HepG2 (cell line): ENCODE results near the gene PIK3R1. TPM values are rescaled to one million over a fixed set of nuclear protein-coding genes. Genes with fewer than 3 reads are reported as not detected.

ENCODE experiments used
- ATAC-seq: fragments of 200-7000 bp; cut with Tn5 transposase; 3 replicates; pipeline ENCODE4 v1.9.1; 2020; ENCODE audit warnings: mild to moderate bottlenecking, moderate library complexity
- BruUV-seq: library from RNA; stranded (reverse); fragments of 400-500 nt; replicated peaks from 2 replicates; lab custom pipeline; 2021; lab: Mats Ljungman, UMichigan
- CTCF ChIA-PET: fragments of 300-600 bp; formaldehyde crosslinking; extraction: SDS; loops from one replicate; lab custom pipeline; 2021; ENCODE audit warnings: low total read pairs, inconsistent platforms, low intra/inter-chr PET ratio; lab: Yijun Ruan, JAX
- POLR2A ChIA-PET: fragments of 350-600 bp; sonication (Branson Sonifier 250); formaldehyde crosslinking; loops from one replicate; lab custom pipeline; 2020; ENCODE audit warnings: antibody characterized with exemption, inconsistent platforms; lab: Yijun Ruan, JAX
- DNase-seq: peaks from one replicate; pipeline ENCODE4 v3.0.0-alpha.2; 2015; ENCODE audit warnings: low spot score
- FAIRE-seq: peaks from 3 replicates; lab custom pipeline; 2011; peaks lifted over from hg19 to GRCh38; lab: Jason Lieb, UNC
- H2AFZ ChIP-seq: one replicate; pipeline ENCODE4 v1.6.1; 2011; ENCODE audit warnings: low read length, inconsistent platforms
- H3K27ac ChIP-seq: fragments of 300-600 bp; 3 replicates; pipeline ENCODE4 v1.8.0; 2011; ENCODE audit warnings: mixed run types, mild to moderate bottlenecking, mixed read lengths, low read length, inconsistent platforms; ENCODE audit not compliant: insufficient read depth; ENCODE audit errors: extremely low read length
- H3K27me3 ChIP-seq, 2 experiments: fragments of 200-600 bp in 1 of 2; 2 replicates in 1 of 2; 3 replicates in 1 of 2; pipeline versions ENCODE4 v1.6.0 to v1.8.0; 2011; ENCODE audit warnings: low read length in 2 of 2, mild to moderate bottlenecking in 2 of 2, moderate library complexity in 2 of 2, inconsistent platforms in 1 of 2; ENCODE audit not compliant: insufficient read depth in 2 of 2, control insufficient read depth in 1 of 2
- H3K36me3 ChIP-seq, 2 experiments: fragments of 200-600 bp in 1 of 2; replicated peaks in 1 of 2; 2 replicates in 1 of 2; 3 replicates in 1 of 2; pipeline versions ENCODE4 v1.5.1 to v1.8.0; 2011; ENCODE audit warnings: low read length in 2 of 2, inconsistent platforms in 1 of 2; ENCODE audit not compliant: insufficient read depth in 2 of 2, control insufficient read depth in 1 of 2
- H3K4me1 ChIP-seq: 2 replicates; pipeline ENCODE4 v1.5.1; 2012; ENCODE audit warnings: low read length, inconsistent platforms; ENCODE audit not compliant: insufficient read depth
- H3K4me2 ChIP-seq: 2 replicates; pipeline ENCODE4 v1.6.0; 2011; ENCODE audit warnings: low read depth, low read length, inconsistent platforms
- H3K4me3 ChIP-seq, 3 experiments: fragments of 200-600 bp in 1 of 3; sonication (generic), shearing (Covaris generic) in 1 of 3; replicated peaks in 1 of 3; 2 replicates each; pipeline ENCODE4 v1.5.1; 2011 to 2016; ENCODE audit warnings: low read length in 3 of 3, inconsistent platforms in 2 of 3, low read depth in 2 of 3, mild to moderate bottlenecking in 2 of 3, control low read depth in 1 of 3, mixed read lengths in 1 of 3; ENCODE audit not compliant: insufficient read depth in 1 of 3
- H3K79me2 ChIP-seq: one replicate; pipeline ENCODE4 v1.6.1; 2011; ENCODE audit warnings: low read length, inconsistent platforms; ENCODE audit not compliant: insufficient read depth
- H3K9ac ChIP-seq: 2 replicates; pipeline ENCODE4 v1.6.0; 2011; ENCODE audit warnings: mild to moderate bottlenecking, low read depth, low read length, inconsistent platforms; ENCODE audit not compliant: insufficient read depth
- H3K9me3 ChIP-seq: 2 replicates; pipeline ENCODE4 v1.5.1; 2012; ENCODE audit warnings: mild to moderate bottlenecking, low read length
- H4K20me1 ChIP-seq: 2 replicates; pipeline ENCODE4 v1.6.0; 2011; ENCODE audit warnings: inconsistent platforms, mild to moderate bottlenecking, low read length, moderate library complexity; ENCODE audit not compliant: insufficient read depth
- ASH2L ChIP-seq: fragments of 300-600, 200-600 bp; sonication (generic); IDR thresholded peaks from 2 replicates; pipeline ENCODE4 v1.7.0; 2017; ENCODE audit warnings: low read depth, mild to moderate bottlenecking, moderate library complexity, mixed read lengths, low read length; ENCODE audit not compliant: insufficient read length
- ETV6 ChIP-seq: sonication (generic); formaldehyde crosslinking; conservative IDR thresholded peaks from 2 replicates; pipeline ENCODE4 v1.4.0; 2020; ENCODE audit warnings: missing genetic modification reagents
- FLYWCH1 ChIP-seq: sonication (generic); formaldehyde crosslinking; IDR thresholded peaks from 2 replicates; pipeline ENCODE4 v1.8.1; 2023; ENCODE audit warnings: mild to moderate bottlenecking, missing genetic modification reagents
- HDAC1 ChIP-seq: sonication (generic); formaldehyde crosslinking; IDR thresholded peaks from 2 replicates; pipeline ENCODE4 v1.5.1; 2020; ENCODE audit warnings: mild to moderate bottlenecking, missing genetic modification reagents
- KDM4B ChIP-seq: sonication (generic); formaldehyde crosslinking; IDR thresholded peaks from 2 replicates; pipeline ENCODE4 v1.4.0; 2020; ENCODE audit warnings: missing genetic modification reagents
- NFATC3 ChIP-seq: sonication (generic); formaldehyde crosslinking; IDR thresholded peaks from 2 replicates; pipeline ENCODE4 v1.5.1; 2020; ENCODE audit warnings: mild to moderate bottlenecking, missing genetic modification reagents
- PITX1 ChIP-seq: sonication (generic); formaldehyde crosslinking; IDR thresholded peaks from 2 replicates; pipeline ENCODE4 v1.5.1; 2020; ENCODE audit warnings: mild to moderate bottlenecking, missing genetic modification reagents
- PPARG ChIP-seq: conservative IDR thresholded peaks from 2 replicates; pipeline ENCODE4 v1.6.1; 2016; ENCODE audit warnings: missing biosample characterization, missing genetic modification reagents
- RARG ChIP-seq: sonication (generic); formaldehyde crosslinking; IDR thresholded peaks from 2 replicates; pipeline ENCODE4 v1.4.0; 2020; ENCODE audit warnings: low read depth, mild to moderate bottlenecking, missing genetic modification reagents
- RBM39 ChIP-seq: fragments of 200-400 bp; formaldehyde crosslinking; IDR thresholded peaks from one replicate; pipeline ENCODE4 v1.6.1; 2018; ENCODE audit warnings: antibody characterized with exemption, mild to moderate bottlenecking, low read depth, low read length; ENCODE audit not compliant: poor library complexity, severe bottlenecking
- ZBTB34 ChIP-seq: sonication (generic); formaldehyde crosslinking; IDR thresholded peaks from 2 replicates; pipeline ENCODE4 v1.8.0; 2022; ENCODE audit warnings: mild to moderate bottlenecking, missing genetic modification reagents
- ZNF138 ChIP-seq: sonication (generic); formaldehyde crosslinking; IDR thresholded peaks from 2 replicates; pipeline ENCODE4 v1.5.0; 2020; ENCODE audit warnings: mild to moderate bottlenecking, low read depth, missing genetic modification reagents
- ZNF543 ChIP-seq: sonication (generic); formaldehyde crosslinking; IDR thresholded peaks from 2 replicates; pipeline ENCODE4 v1.4.0; 2020; ENCODE audit warnings: mild to moderate bottlenecking, missing genetic modification reagents
- WGBS: methylation state at CpG from one replicate; pipeline ENCODE4 v1.1.6; 2017; ENCODE audit warnings: low lambda C conversion rate; 5-methylcytosine and 5-hydroxymethylcytosine counted together
- in situ Hi-C: cut with HindIII; loops from 2 replicates; pipeline ENCODE4 v1.10.0; 2017; ENCODE audit warnings: low pct_unique_long_range_greater_than_20kb; ENCODE audit not compliant: extremely low pct_ligation_motif_present
- intact Hi-C: fragments of 100-400 bp; cut with micrococcal nuclease; formaldehyde crosslinking; loops from one replicate; pipeline ENCODE4 v1.10.0; 2022; ENCODE audit not compliant: unreplicated experiment
- polyA plus RNA-seq, 8 experiments: library from polyadenylated mRNA; depleted of rRNA in 3 of 8; stranded (reverse) in 7 of 8; unstranded in 1 of 8; fragments of >200 nt; fragmentation: Illumina TruSeq in 4 of 8; extraction: Trizol in 4 of 8; gene quantifications; 2 replicates each; pipeline versions ENCODE4 v1.2.1 to v1.2.3, GENCODE V29; 2011 to 2016; ENCODE audit warnings: low read depth in 4 of 8, missing spikeins in 1 of 8, mixed read lengths in 1 of 8; ENCODE audit not compliant: insufficient read depth in 1 of 8
- total RNA-seq, 5 experiments: library from RNA; depleted of rRNA; stranded (reverse); fragments of >200 nt; fragmentation: Illumina TruSeq; extraction: Trizol; gene quantifications; 2 replicates each; pipeline ENCODE4 v1.2.3, GENCODE V29; 2016; ENCODE audit warnings: low read depth in 1 of 5
- TF ChIP-seq, protein P1 (sequence below): sonication (generic); formaldehyde crosslinking; conservative IDR thresholded peaks from 2 replicates; pipeline ENCODE4 v1.4.0; 2020; ENCODE audit warnings: mild to moderate bottlenecking, missing genetic modification reagents, moderate library complexity

PIK3R1 gene
- total and polyA plus RNA-seq, 2 of the 13 experiments (the other 11 are each of a cell fraction or from before 2014, with no cell fraction given) = 8.4 to 21.3 TPM

DNA sequence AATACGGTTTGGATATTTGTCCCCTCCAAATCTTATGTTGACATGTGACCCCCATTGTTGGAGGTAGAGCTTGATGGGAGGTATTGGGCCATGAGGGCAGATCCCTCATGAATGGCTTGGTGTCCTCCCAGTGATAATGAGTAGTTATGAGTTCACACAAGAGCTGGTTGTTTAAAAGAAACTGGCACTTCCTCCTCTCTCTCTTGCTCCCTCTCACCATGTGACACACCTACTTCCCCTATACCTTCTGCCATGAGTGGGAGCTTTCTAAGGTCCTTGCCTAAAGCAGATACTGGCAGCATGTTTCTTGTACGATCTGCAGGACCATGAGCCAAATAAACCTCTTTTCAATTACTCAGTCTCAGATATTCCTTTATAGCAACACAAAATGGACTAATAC lies 132.0 kb downstream of the PIK3R1 start:
- no peaks in the 10 kb centered on the region for H3K9me3 ChIP-seq
- no peak overlapping the region for H2AFZ ChIP-seq
- WGBS = 8% methylated on average over 2 of the region's 2 CpGs
- DNase-seq (no peak), FAIRE-seq (no peak), ATAC-seq (no peak)
- in situ Hi-C loops = no loop called here
- ChIA-PET POLR2A (no interaction called here), CTCF (no interaction called here)
- no peak overlapping the region for H3K4me3 ChIP-seq
- intact Hi-C loops = no loop called here
- H3K27ac ChIP-seq = no peak overlapping the region
- H3K9ac ChIP-seq = no peak overlapping the region
- H4K20me1 ChIP-seq = no peaks in the 10 kb centered on the region
- H3K27me3 ChIP-seq = no peaks in the 10 kb centered on the region
- no peaks in the 10 kb centered on the region for H3K4me1 ChIP-seq
- no peak overlapping the region for H3K4me2 ChIP-seq
- no peaks in the 10 kb centered on the region for H3K36me3 ChIP-seq
- no TSS peak for BruUV-seq
- TF ChIP-seq NFATC3 (CRISPR knock-in tag) = no peak
- TF ChIP-seq, protein P1, sequence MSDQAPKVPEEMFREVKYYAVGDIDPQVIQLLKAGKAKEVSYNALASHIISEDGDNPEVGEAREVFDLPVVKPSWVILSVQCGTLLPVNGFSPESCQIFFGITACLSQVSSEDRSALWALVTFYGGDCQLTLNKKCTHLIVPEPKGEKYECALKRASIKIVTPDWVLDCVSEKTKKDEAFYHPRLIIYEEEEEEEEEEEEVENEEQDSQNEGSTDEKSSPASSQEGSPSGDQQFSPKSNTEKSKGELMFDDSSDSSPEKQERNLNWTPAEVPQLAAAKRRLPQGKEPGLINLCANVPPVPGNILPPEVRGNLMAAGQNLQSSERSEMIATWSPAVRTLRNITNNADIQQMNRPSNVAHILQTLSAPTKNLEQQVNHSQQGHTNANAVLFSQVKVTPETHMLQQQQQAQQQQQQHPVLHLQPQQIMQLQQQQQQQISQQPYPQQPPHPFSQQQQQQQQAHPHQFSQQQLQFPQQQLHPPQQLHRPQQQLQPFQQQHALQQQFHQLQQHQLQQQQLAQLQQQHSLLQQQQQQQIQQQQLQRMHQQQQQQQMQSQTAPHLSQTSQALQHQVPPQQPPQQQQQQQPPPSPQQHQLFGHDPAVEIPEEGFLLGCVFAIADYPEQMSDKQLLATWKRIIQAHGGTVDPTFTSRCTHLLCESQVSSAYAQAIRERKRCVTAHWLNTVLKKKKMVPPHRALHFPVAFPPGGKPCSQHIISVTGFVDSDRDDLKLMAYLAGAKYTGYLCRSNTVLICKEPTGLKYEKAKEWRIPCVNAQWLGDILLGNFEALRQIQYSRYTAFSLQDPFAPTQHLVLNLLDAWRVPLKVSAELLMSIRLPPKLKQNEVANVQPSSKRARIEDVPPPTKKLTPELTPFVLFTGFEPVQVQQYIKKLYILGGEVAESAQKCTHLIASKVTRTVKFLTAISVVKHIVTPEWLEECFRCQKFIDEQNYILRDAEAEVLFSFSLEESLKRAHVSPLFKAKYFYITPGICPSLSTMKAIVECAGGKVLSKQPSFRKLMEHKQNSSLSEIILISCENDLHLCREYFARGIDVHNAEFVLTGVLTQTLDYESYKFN (CRISPR knock-in tag) = no peak
- TF ChIP-seq, all 625 proteins: peak for 0
- no peaks in the 10 kb centered on the region for H3K79me2 ChIP-seq

DNA sequence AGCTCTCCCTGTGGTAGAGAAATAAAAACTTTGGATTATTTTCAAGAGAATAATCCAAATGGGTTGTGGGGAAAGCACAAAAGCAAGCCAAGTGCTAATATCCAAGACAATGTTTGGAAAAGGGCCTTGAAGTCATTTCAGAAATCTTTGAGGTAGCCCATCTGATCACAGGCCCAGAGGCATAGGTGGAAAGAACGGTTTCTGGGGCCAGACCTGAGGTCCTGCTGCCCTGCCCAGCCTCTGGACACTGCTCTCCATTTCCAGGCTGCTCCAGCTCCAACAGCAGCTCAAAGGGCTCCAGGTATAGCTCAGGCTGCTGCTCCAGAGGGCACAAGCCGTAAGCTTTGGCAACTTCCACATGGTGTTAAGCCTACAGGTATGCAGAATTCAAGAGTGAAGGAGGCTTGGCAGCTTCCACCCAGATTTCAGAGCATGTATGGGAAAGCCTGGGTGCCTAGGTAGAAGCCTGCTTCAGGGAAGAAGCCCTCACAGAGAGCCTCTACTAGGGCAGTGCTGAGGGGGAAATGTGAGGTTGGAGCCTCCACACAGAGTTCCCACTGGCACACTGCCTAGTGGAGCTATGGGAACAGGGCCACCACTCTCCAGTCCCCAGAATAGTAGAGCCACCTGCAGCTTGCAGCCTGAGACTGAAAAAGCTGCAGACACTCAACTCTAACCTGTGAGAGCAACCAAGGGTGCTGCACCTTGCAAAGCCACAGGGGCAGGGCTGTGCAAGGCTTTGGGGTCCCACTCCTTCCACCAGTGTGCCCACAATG lies 133.1 kb downstream of the PIK3R1 start:
- DNase-seq = no peak
- no peaks in the 10 kb centered on the region for H3K79me2 ChIP-seq
- in situ Hi-C loops = no loop called here
- H3K9me3 ChIP-seq = no peaks in the 10 kb centered on the region
- ChIA-PET POLR2A (no interaction called here), CTCF (no interaction called here)
- H2AFZ ChIP-seq = no peak overlapping the region
- intact Hi-C loops = no loop called here
- no peaks in the 10 kb centered on the region for H3K36me3 ChIP-seq
- no peak for FAIRE-seq
- no peaks in the 10 kb centered on the region for H4K20me1 ChIP-seq
- no peak overlapping the region for H3K27ac ChIP-seq
- no peak overlapping the region for H3K9ac ChIP-seq
- no peak overlapping the region for H3K4me2 ChIP-seq
- no peak for ATAC-seq
- no peak overlapping the region for H3K4me3 ChIP-seq
- H3K27me3 ChIP-seq = no peaks in the 10 kb centered on the region; a peak in 1 of 5 replicates
- no peaks in the 10 kb centered on the region for H3K4me1 ChIP-seq
- no TSS peak for BruUV-seq
- WGBS = 10% methylated on average over 2 of the region's 2 CpGs
- no peak for TF ChIP-seq ZBTB34 (CRISPR knock-in tag)
- no peak for TF ChIP-seq RARG
- TF ChIP-seq ZNF138 (CRISPR knock-in tag) = no peak
- no peak for TF ChIP-seq ZNF543
- no peak for TF ChIP-seq HDAC1
- no peak for TF ChIP-seq PPARG (CRISPR knock-in tag)
- TF ChIP-seq FLYWCH1 (CRISPR knock-in tag) = no peak
- TF ChIP-seq ETV6 (CRISPR knock-in tag) = no peak
- TF ChIP-seq KDM4B (CRISPR knock-in tag) = no peak
- no peak for TF ChIP-seq RBM39
- TF ChIP-seq PITX1 (CRISPR knock-in tag) = no peak
- TF ChIP-seq ASH2L = no peak
